IMR-90 (cell line): ENCODE data around the gene MFN2. TPM values are rescaled to one million over a fixed set of nuclear protein-coding genes. Genes with fewer than 3 reads are reported as not detected.

Experiments used
- ATAC-seq: fragments of 200-7000 bp; cut with Tn5 transposase; 2 replicates; pipeline ENCODE4 v1.9.1; 2020; ENCODE audit warnings: low read depth, mild to moderate bottlenecking, moderate library complexity
- BruUV-seq: library from RNA; stranded (reverse); fragments of 400-500 nt; replicated peaks from 2 replicates; lab custom pipeline; 2021; lab: Mats Ljungman, UMichigan
- CTCF ChIA-PET: fragments of 300-600 bp; formaldehyde crosslinking; extraction: SDS; loops from one replicate; lab custom pipeline; 2021; ENCODE audit warnings: antibody characterized with exemption; lab: Yijun Ruan, JAX
- POLR2A ChIA-PET: fragments of 300-600 bp; sonication (Branson Sonifier 250); formaldehyde crosslinking; loops from one replicate; lab custom pipeline; 2022; ENCODE audit warnings: antibody characterized with exemption; ENCODE audit not compliant: unreplicated experiment; lab: Charles Lee
- DNase-seq: peaks from one replicate; pipeline ENCODE4 v3.0.0; 2013
- H2AFZ ChIP-seq: replicated peaks from 2 replicates; pipeline ENCODE3; 2013; ENCODE audit warnings: low read length, mild to moderate bottlenecking; ENCODE audit not compliant: poor library complexity
- H2AK5ac ChIP-seq: 2 replicates; pipeline ENCODE4 v1.6.1; 2013; ENCODE audit warnings: low read depth, low read length, inconsistent platforms
- H2AK9ac ChIP-seq: replicated peaks from 2 replicates; pipeline ENCODE3; 2013; ENCODE audit warnings: mild to moderate bottlenecking, low read depth, low read length, moderate library complexity; ENCODE audit not compliant: poor library complexity
- H2BK120ac ChIP-seq: 2 replicates; pipeline ENCODE4 v1.6.1; 2013; ENCODE audit warnings: low read depth, low read length, inconsistent platforms
- H2BK15ac ChIP-seq: 3 replicates; pipeline ENCODE4 v1.6.1; 2013; ENCODE audit warnings: low read depth, low read length, inconsistent platforms
- H2BK20ac ChIP-seq: 2 replicates; pipeline ENCODE4 v1.6.1; 2013; ENCODE audit warnings: low read depth, mild to moderate bottlenecking, inconsistent platforms, low read length, moderate library complexity
- H2BK5ac ChIP-seq: 2 replicates; pipeline ENCODE4 v1.6.1; 2013; ENCODE audit warnings: mild to moderate bottlenecking, low read depth, low read length, inconsistent platforms; ENCODE audit not compliant: poor library complexity, severe bottlenecking
- H3K14ac ChIP-seq: replicated peaks from 2 replicates; pipeline ENCODE4 v1.6.1; 2013; ENCODE audit warnings: low read depth, low read length, inconsistent platforms
- H3K18ac ChIP-seq: 2 replicates; pipeline ENCODE4 v1.6.1; 2013; ENCODE audit warnings: low read depth, low read length, control low read depth
- H3K23ac ChIP-seq: 2 replicates; pipeline ENCODE4 v1.6.1; 2013; ENCODE audit warnings: low read depth, low read length, inconsistent platforms
- H3K27ac ChIP-seq: 2 replicates; pipeline ENCODE4 v1.5.1; 2013; ENCODE audit warnings: mild to moderate bottlenecking, control low read depth, low read length; ENCODE audit not compliant: insufficient read depth
- H3K27me3 ChIP-seq: 2 replicates; pipeline ENCODE4 v1.6.1; 2013; ENCODE audit warnings: low read length; ENCODE audit not compliant: control insufficient read depth, insufficient read depth
- H3K36me3 ChIP-seq: 2 replicates; pipeline ENCODE4 v1.6.1; 2013; ENCODE audit warnings: low read length, mixed read lengths; ENCODE audit not compliant: control insufficient read depth, insufficient read depth
- H3K4ac ChIP-seq: 2 replicates; pipeline ENCODE4 v1.6.1; 2013; ENCODE audit warnings: low read depth, low read length, inconsistent platforms
- H3K4me1 ChIP-seq: 2 replicates; pipeline ENCODE4 v1.6.1; 2013; ENCODE audit warnings: low read length, mixed read lengths; ENCODE audit not compliant: control insufficient read depth, insufficient read depth
- H3K4me2 ChIP-seq: 2 replicates; pipeline ENCODE4 v1.6.1; 2013; ENCODE audit warnings: low read depth, mild to moderate bottlenecking, control low read depth, low read length, moderate library complexity
- H3K4me3 ChIP-seq: 2 replicates; pipeline ENCODE4 v1.5.1; 2013; ENCODE audit warnings: low read depth, mild to moderate bottlenecking, control low read depth, low read length, moderate library complexity; ENCODE audit not compliant: insufficient read depth
- H3K56ac ChIP-seq: 2 replicates; pipeline ENCODE4 v1.6.1; 2013; ENCODE audit warnings: low read length, inconsistent platforms; ENCODE audit not compliant: insufficient read depth; ENCODE audit errors: extremely low read depth
- H3K79me1 ChIP-seq, 2 experiments: 2 replicates each; pipeline ENCODE4 v1.6.1; 2013; ENCODE audit warnings: low read length in 2 of 2, inconsistent platforms in 1 of 2, low read depth in 1 of 2
- H3K9ac ChIP-seq: 2 replicates; pipeline ENCODE4 v1.6.1; 2013; ENCODE audit warnings: low read depth, low read length, control low read depth
- H3K9me1 ChIP-seq: 2 replicates; pipeline ENCODE4 v1.6.1; 2013; ENCODE audit warnings: low read length, inconsistent platforms; ENCODE audit not compliant: insufficient read depth
- H3K9me3 ChIP-seq: 2 replicates; pipeline ENCODE4 v1.6.1; 2013; ENCODE audit warnings: low read length; ENCODE audit not compliant: control insufficient read depth, insufficient read depth
- H4K20me1 ChIP-seq: 2 replicates; pipeline ENCODE4 v1.6.1; 2013; ENCODE audit warnings: low read length, inconsistent platforms; ENCODE audit not compliant: insufficient read depth
- H4K5ac ChIP-seq: 2 replicates; pipeline ENCODE4 v1.6.1; 2013; ENCODE audit warnings: mild to moderate bottlenecking, low read depth, low read length, control low read depth
- H4K8ac ChIP-seq, 2 experiments: 2 replicates each; pipeline ENCODE4 v1.6.1; 2013; ENCODE audit warnings: low read depth in 2 of 2, low read length in 2 of 2, control low read depth in 1 of 2, inconsistent platforms in 1 of 2
- H4K91ac ChIP-seq: 2 replicates; pipeline ENCODE4 v1.6.1; 2013; ENCODE audit warnings: low read depth, low read length, inconsistent platforms; ENCODE audit not compliant: insufficient read depth
- BHLHE40 ChIP-seq: fragments of 150-350 bp; IDR thresholded peaks from 2 replicates; pipeline ENCODE4 v1.6.1; 2016; ENCODE audit warnings: mild to moderate bottlenecking, low read depth, low read length
- CEBPB ChIP-seq: IDR thresholded peaks from 2 replicates; pipeline ENCODE4 v1.6.1; 2012; ENCODE audit warnings: low read depth, low read length, improper control_type of control experiment
- CHD1 ChIP-seq: IDR thresholded peaks from 2 replicates; pipeline ENCODE4 v1.6.1; 2012; ENCODE audit warnings: low read depth, low read length, improper control_type of control experiment
- FOS ChIP-seq: fragments of 150-350 bp; IDR thresholded peaks from 2 replicates; pipeline ENCODE4 v1.6.1; 2016; ENCODE audit warnings: low read depth, low read length
- MAFK ChIP-seq: IDR thresholded peaks from 2 replicates; pipeline ENCODE4 v1.6.1; 2012; ENCODE audit warnings: low read depth, low read length, improper control_type of control experiment
- MAZ ChIP-seq: IDR thresholded peaks from 2 replicates; pipeline ENCODE4 v1.6.1; 2012; ENCODE audit warnings: low read depth, mild to moderate bottlenecking, low read length, improper control_type of control experiment, moderate library complexity, borderline replicate concordance
- MXI1 ChIP-seq: IDR thresholded peaks from 2 replicates; pipeline ENCODE4 v1.6.1; 2012; ENCODE audit warnings: low read depth, mild to moderate bottlenecking, low read length, moderate library complexity, borderline replicate concordance
- NFE2L2 ChIP-seq: fragments of 150-350 bp; IDR thresholded peaks from 2 replicates; pipeline ENCODE4 v1.6.1; 2016; ENCODE audit warnings: low read depth, mild to moderate bottlenecking, low read length
- POLR2A ChIP-seq: IDR thresholded peaks from 2 replicates; pipeline ENCODE4 v1.6.1; 2012; ENCODE audit warnings: mild to moderate bottlenecking, low read depth, low read length
- RAD21 ChIP-seq: IDR thresholded peaks from 2 replicates; pipeline ENCODE4 v1.6.1; 2012; ENCODE audit warnings: low read length, improper control_type of control experiment
- RCOR1 ChIP-seq: IDR thresholded peaks from 2 replicates; pipeline ENCODE4 v1.6.1; 2012; ENCODE audit warnings: mild to moderate bottlenecking, low read length, improper control_type of control experiment; ENCODE audit not compliant: insufficient replicate concordance
- RFX5 ChIP-seq: IDR thresholded peaks from 2 replicates; pipeline ENCODE4 v1.8.0; 2012; ENCODE audit warnings: low read depth, mild to moderate bottlenecking, low read length, moderate library complexity
- WGBS, 2 experiments: methylation state at CpG; one replicate each; pipeline versions ENCODE4 v1.1.5 to v1.1.7; 2013; ENCODE audit warnings: missing lambda C conversion rate in 2 of 2; ENCODE audit not compliant: insufficient read length in 1 of 2; ENCODE audit errors: extremely low coverage in 2 of 2; 5-methylcytosine and 5-hydroxymethylcytosine counted together
- dilution Hi-C: fragments of 300-500 bp; cut with HindIII; formaldehyde crosslinking; loops from one replicate; pipeline ENCODE4 v1.14.3; 2018; ENCODE audit warnings: low sequenced_read_pairs; ENCODE audit not compliant: unreplicated experiment
- in situ Hi-C: fragments of 300-500 bp; cut with MboI; formaldehyde crosslinking; loops from 3 replicates; pipeline ENCODE4 v1.14.3; 2019; ENCODE audit warnings: low sequenced_read_pairs, inconsistent platforms, mixed read lengths
- intact Hi-C: fragments of 100-400 bp; cut with micrococcal nuclease; formaldehyde crosslinking; loops from 2 replicates; pipeline ENCODE4 v1.10.0; 2022
- polyA plus RNA-seq, 3 experiments: library from polyadenylated mRNA; depleted of rRNA; stranded (reverse); fragments of >200 nt; gene quantifications; 2 replicates each; pipeline ENCODE4 v1.2.3, GENCODE V29; 2012; ENCODE audit warnings: low replicate concordance in 1 of 3
- total RNA-seq: library from RNA; depleted of rRNA; stranded (reverse); fragments of >200 nt; gene quantifications from 2 replicates; pipeline ENCODE4 v1.2.3, GENCODE V29; 2012
- TF ChIP-seq, protein P1 (sequence below): conservative IDR thresholded peaks from 2 replicates; pipeline ENCODE4 v1.5.1; 2012; ENCODE audit warnings: mild to moderate bottlenecking, low read depth, low read length, improper control_type of control experiment
- TF ChIP-seq, protein P2 (sequence below): fragments of 150-350 bp; IDR thresholded peaks from 2 replicates; pipeline ENCODE4 v1.6.1; 2016; ENCODE audit warnings: low read depth, mild to moderate bottlenecking, low read length, moderate library complexity, borderline replicate concordance
- TF ChIP-seq, protein P3 (sequence below): fragments of 150-350 bp; IDR thresholded peaks from 2 replicates; pipeline ENCODE4 v1.6.1; 2017; ENCODE audit warnings: mild to moderate bottlenecking, antibody characterized with exemption, low read length, low read depth

Gene MFN2
- total and polyA plus RNA-seq, 2 of the 4 experiments (the other 2 are of a cell fraction), result 52.8 to 84.2 TPM

DNA sequence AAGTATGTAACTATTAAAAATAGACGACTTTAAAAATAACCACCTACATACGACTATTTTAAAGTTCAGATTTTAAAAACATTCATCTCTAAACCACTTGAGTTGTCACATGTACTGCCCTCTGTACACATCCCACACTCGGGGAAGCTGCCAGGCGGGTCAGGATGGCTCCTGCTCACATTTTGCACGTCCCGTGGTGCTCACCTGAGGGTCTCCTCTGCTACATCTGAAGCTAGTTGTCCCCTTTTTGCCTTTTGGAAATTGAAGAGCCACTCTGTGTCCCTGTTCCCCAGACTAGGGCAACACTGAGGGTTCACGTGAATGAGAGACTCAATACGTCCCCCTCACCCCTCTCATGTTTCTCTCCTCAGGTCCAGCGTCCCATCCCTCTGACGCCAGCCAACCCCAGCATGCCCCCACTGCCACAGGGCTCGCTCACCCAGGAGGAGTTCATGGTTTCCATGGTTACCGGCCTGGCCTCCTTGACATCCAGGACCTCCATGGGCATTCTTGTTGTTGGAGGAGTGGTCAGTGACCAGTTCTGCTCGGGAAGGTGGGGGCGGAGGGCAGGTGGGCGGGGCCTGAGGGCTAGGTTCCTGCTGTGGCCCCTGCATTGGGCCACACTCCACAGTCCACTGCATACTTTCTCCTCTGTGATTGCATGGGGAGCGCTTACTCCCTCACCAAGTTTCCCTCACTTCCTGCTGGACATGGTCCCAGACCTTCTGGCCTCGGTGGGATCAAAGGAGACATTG is 26.1 kb downstream of the MFN2 start:
- H4K91ac ChIP-seq, result no peak overlapping the region
- intact Hi-C loops (no loop called here), in situ Hi-C loops (no loop called here), dilution Hi-C loops (no loop called here)
- H2BK120ac ChIP-seq, result no peak overlapping the region
- no peak overlapping the region for H3K4me3 ChIP-seq
- no peaks in the 10 kb centered on the region for H3K9me3 ChIP-seq
- no peak overlapping the region for H3K9ac ChIP-seq
- no peak overlapping the region for H4K8ac ChIP-seq
- H2AK5ac ChIP-seq, result no peak overlapping the region
- H2AFZ ChIP-seq, result no peak overlapping the region
- no peak overlapping the region for H2AK9ac ChIP-seq
- ChIA-PET CTCF (no interaction called here), POLR2A (no interaction called here)
- no peak overlapping the region for H4K5ac ChIP-seq
- no peak overlapping the region for H3K4me2 ChIP-seq
- no peak overlapping the region for H2BK5ac ChIP-seq
- no peak overlapping the region for H2BK20ac ChIP-seq
- H3K18ac ChIP-seq, result no peak overlapping the region
- H3K56ac ChIP-seq, result no peak overlapping the region
- H3K36me3 ChIP-seq, result peaks cover 71% of the 10 kb centered on the region
- no peaks in the 10 kb centered on the region for H3K27me3 ChIP-seq
- no peaks in the 10 kb centered on the region for H4K20me1 ChIP-seq
- H3K4me1 ChIP-seq, result peaks cover 2% of the 10 kb centered on the region; the same call in 1 of the 2 replicates
- no peak overlapping the region for H3K27ac ChIP-seq
- H3K9me1 ChIP-seq, result peaks cover 4% of the 10 kb centered on the region; the same call in 1 of the 2 replicates
- 98% methylated on average over 6 of the region's 17 CpGs; no CpG with 5 or more reads in 1 of the 2 experiments for WGBS, 2 experiments
- BruUV-seq, result no TSS peak
- DNase-seq, result no peak
- H2BK15ac ChIP-seq, result no peak overlapping the region
- H3K4ac ChIP-seq, result no peak overlapping the region
- 0 out of 4 replicates have a peak, but pooled peaks cover 0 to 2% of the 10 kb centered on the region in 2 experiments for H3K79me1 ChIP-seq
- H3K23ac ChIP-seq, result no peak overlapping the region
- no peak for ATAC-seq
- no peak overlapping the region for H3K14ac ChIP-seq
- TF ChIP-seq NFE2L2 (no peak), POLR2A (no peak), MAZ (no peak), RCOR1 (no peak), MXI1 (no peak), CEBPB (no peak), MAFK (no peak), CHD1 (no peak), FOS (no peak), RFX5 (no peak), BHLHE40 (no peak), RAD21 (no peak)
- TF ChIP-seq, protein P1, sequence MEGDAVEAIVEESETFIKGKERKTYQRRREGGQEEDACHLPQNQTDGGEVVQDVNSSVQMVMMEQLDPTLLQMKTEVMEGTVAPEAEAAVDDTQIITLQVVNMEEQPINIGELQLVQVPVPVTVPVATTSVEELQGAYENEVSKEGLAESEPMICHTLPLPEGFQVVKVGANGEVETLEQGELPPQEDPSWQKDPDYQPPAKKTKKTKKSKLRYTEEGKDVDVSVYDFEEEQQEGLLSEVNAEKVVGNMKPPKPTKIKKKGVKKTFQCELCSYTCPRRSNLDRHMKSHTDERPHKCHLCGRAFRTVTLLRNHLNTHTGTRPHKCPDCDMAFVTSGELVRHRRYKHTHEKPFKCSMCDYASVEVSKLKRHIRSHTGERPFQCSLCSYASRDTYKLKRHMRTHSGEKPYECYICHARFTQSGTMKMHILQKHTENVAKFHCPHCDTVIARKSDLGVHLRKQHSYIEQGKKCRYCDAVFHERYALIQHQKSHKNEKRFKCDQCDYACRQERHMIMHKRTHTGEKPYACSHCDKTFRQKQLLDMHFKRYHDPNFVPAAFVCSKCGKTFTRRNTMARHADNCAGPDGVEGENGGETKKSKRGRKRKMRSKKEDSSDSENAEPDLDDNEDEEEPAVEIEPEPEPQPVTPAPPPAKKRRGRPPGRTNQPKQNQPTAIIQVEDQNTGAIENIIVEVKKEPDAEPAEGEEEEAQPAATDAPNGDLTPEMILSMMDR, result no peak
- TF ChIP-seq, protein P2, sequence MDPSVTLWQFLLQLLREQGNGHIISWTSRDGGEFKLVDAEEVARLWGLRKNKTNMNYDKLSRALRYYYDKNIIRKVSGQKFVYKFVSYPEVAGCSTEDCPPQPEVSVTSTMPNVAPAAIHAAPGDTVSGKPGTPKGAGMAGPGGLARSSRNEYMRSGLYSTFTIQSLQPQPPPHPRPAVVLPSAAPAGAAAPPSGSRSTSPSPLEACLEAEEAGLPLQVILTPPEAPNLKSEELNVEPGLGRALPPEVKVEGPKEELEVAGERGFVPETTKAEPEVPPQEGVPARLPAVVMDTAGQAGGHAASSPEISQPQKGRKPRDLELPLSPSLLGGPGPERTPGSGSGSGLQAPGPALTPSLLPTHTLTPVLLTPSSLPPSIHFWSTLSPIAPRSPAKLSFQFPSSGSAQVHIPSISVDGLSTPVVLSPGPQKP, result no peak
- TF ChIP-seq, protein P3, sequence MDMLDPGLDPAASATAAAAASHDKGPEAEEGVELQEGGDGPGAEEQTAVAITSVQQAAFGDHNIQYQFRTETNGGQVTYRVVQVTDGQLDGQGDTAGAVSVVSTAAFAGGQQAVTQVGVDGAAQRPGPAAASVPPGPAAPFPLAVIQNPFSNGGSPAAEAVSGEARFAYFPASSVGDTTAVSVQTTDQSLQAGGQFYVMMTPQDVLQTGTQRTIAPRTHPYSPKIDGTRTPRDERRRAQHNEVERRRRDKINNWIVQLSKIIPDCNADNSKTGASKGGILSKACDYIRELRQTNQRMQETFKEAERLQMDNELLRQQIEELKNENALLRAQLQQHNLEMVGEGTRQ, result no peak
